ENCODE results near the gene FGF9. TPM values are rescaled to one million over a fixed set of nuclear protein-coding genes. Genes with fewer than 3 reads are reported as not detected.

The FGF9 gene
- total RNA-seq, 2 donors from 2014 or later: 0.07 TPM; not detected in 1

- peaks cover 53% of the 10 kb centered on the region for H3K27me3 ChIP-seq (ENCODE audit: control insufficient read depth, insufficient read depth, low read length, poor library complexity, severe bottlenecking)
- H3K27me3 Mint-ChIP-seq (ENCODE audit: insufficient read depth): peaks cover 64% of the 10 kb centered on the region
- H3K36me3 Mint-ChIP-seq (ENCODE audit: low read depth): no peaks in the 10 kb centered on the region
These were observed 5.7 kb downstream of the FGF9 start for GRCh38 chr13:21676611-21677021.

DNA sequence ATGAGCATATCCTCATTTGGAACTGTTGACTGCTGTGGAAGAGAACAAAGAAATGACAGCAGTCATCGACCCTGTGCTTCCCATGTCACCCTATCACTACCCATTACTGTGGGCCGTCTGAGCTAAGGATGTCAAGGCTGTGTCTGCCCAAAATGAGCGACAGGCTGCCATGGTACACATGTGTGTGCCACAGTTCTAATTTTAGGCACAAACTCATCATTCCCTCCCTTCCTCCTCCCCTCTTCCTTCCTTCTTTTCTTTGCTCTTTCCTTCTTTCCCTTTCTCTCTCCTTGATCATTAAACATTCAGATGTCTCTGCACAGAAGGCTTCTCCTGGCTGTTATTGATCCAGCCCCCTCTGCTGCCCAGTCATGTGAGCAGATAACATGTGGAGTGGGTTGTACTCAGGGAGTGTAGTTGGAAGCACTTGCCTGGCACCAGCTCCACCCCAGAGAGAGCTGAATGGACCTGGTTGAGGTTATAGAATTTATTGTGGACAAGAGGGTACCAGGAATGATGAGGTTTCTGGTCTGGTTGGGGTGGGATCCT, 6.3 kb downstream of the FGF9 start:
- peaks cover 20% of the 10 kb centered on the region for H3K4me1 Mint-ChIP-seq
- peaks cover under 1% of the 10 kb centered on the region for H3K4me1 ChIP-seq (ENCODE audit: control insufficient read depth, insufficient read depth, low read length)
- 79 to 91% methylated on average over 3 of the region's 3 CpGs for WGBS, 2 experiments (ENCODE audit: insufficient coverage in 1 of 2, insufficient read length in 1 of 2)
- no peak for DNase-seq
- no peaks in the 10 kb centered on the region for H3K36me3 ChIP-seq (ENCODE audit: control insufficient read depth, insufficient read depth, low read length)
- H3K9ac ChIP-seq (ENCODE audit: extremely low read depth, low read length, poor library complexity, severe bottlenecking): no peak overlapping the region
- no peak overlapping the region for H3K4me3 Mint-ChIP-seq
- H3K27me3 Mint-ChIP-seq (ENCODE audit: insufficient read depth): peaks cover 59% of the 10 kb centered on the region
- peaks cover 48% of the 10 kb centered on the region for H3K27me3 ChIP-seq (ENCODE audit: control insufficient read depth, insufficient read depth, low read length, poor library complexity, severe bottlenecking)
- TF ChIP-seq, protein P1, sequence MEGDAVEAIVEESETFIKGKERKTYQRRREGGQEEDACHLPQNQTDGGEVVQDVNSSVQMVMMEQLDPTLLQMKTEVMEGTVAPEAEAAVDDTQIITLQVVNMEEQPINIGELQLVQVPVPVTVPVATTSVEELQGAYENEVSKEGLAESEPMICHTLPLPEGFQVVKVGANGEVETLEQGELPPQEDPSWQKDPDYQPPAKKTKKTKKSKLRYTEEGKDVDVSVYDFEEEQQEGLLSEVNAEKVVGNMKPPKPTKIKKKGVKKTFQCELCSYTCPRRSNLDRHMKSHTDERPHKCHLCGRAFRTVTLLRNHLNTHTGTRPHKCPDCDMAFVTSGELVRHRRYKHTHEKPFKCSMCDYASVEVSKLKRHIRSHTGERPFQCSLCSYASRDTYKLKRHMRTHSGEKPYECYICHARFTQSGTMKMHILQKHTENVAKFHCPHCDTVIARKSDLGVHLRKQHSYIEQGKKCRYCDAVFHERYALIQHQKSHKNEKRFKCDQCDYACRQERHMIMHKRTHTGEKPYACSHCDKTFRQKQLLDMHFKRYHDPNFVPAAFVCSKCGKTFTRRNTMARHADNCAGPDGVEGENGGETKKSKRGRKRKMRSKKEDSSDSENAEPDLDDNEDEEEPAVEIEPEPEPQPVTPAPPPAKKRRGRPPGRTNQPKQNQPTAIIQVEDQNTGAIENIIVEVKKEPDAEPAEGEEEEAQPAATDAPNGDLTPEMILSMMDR (conservative IDR thresholded peaks at IDR 0.05): no peak
- H3K27ac ChIP-seq (ENCODE audit: low read depth, low read length): no peak overlapping the region
- no peak overlapping the region for H3K4me3 ChIP-seq (ENCODE audit: low read length)
- H3K9me3 Mint-ChIP-seq: peaks cover 4% of the 10 kb centered on the region
- H3K9me3 ChIP-seq (ENCODE audit: control insufficient read depth, low read length): peaks cover 13% of the 10 kb centered on the region
- no peaks in the 10 kb centered on the region for H3K36me3 Mint-ChIP-seq (ENCODE audit: low read depth)
- no peak overlapping the region for H3K27ac Mint-ChIP-seq

More at GRCh38 chr13:21676611-21677021, 5.7 kb downstream of the FGF9 start:
- Histone ChIP-seq H3K9ac (ENCODE audit: extremely low read depth, low read length, poor library complexity, severe bottlenecking) (no peak overlapping the region), H3K9me3 (ENCODE audit: control insufficient read depth, low read length) (peaks cover 13% of the 10 kb centered on the region), H3K27ac (ENCODE audit: low read depth, low read length) (no peak overlapping the region), H3K4me1 (ENCODE audit: control insufficient read depth, insufficient read depth, low read length) (peaks cover 4% of the 10 kb centered on the region), H3K36me3 (ENCODE audit: control insufficient read depth, insufficient read depth, low read length) (no peaks in the 10 kb centered on the region), H3K4me3 (ENCODE audit: low read length) (no peak overlapping the region)
- Mint-ChIP-seq H3K4me1 (peaks cover 20% of the 10 kb centered on the region), H3K27ac (no peak overlapping the region), H3K9me3 (peaks cover 4% of the 10 kb centered on the region), H3K4me3 (no peak overlapping the region)
- WGBS, 2 experiments (ENCODE audit: insufficient coverage in 1 of 2, insufficient read length in 1 of 2): 44 to 50% methylated on average over 4 to 6 of the region's 6 CpGs
- peak; percentile 90 for DNase-seq
- TF ChIP-seq, protein P1 (conservative IDR thresholded peaks at IDR 0.05): peak; percentile 71

GRCh38 chr13:21683034-21683733, 12.3 kb downstream of the FGF9 start:
- TF ChIP-seq, protein P1 (conservative IDR thresholded peaks at IDR 0.05): no peak
- H3K4me1 ChIP-seq (ENCODE audit: control insufficient read depth, insufficient read depth, low read length): no peaks in the 10 kb centered on the region
- H3K36me3 ChIP-seq (ENCODE audit: control insufficient read depth, insufficient read depth, low read length): no peaks in the 10 kb centered on the region
- H3K27me3 ChIP-seq (ENCODE audit: control insufficient read depth, insufficient read depth, low read length, poor library complexity, severe bottlenecking): peaks cover 6% of the 10 kb centered on the region
- Mint-ChIP-seq H3K9me3 (peaks cover 4% of the 10 kb centered on the region), H3K27ac (no peak overlapping the region), H3K36me3 (ENCODE audit: low read depth) (no peaks in the 10 kb centered on the region), H3K27me3 (ENCODE audit: insufficient read depth) (peaks cover 25% of the 10 kb centered on the region), H3K4me1 (peaks cover 13% of the 10 kb centered on the region), H3K4me3 (no peak overlapping the region)
- no peak for DNase-seq
- no peak overlapping the region for H3K4me3 ChIP-seq (ENCODE audit: low read length)
- peaks cover 13% of the 10 kb centered on the region for H3K9me3 ChIP-seq (ENCODE audit: control insufficient read depth, low read length)
- no peak overlapping the region for H3K27ac ChIP-seq (ENCODE audit: low read depth, low read length)
- H3K9ac ChIP-seq (ENCODE audit: extremely low read depth, low read length, poor library complexity, severe bottlenecking): no peak overlapping the region
- WGBS, 2 experiments (ENCODE audit: insufficient coverage in 1 of 2, insufficient read length in 1 of 2): 89 to 90% methylated on average over 5 to 6 of the region's 6 CpGs
